Measurements from ENCODE around the gene TASOR. TPM values are rescaled to one million over a fixed set of nuclear protein-coding genes. Genes with fewer than 3 reads are reported as not detected.

Gene TASOR
- total and polyA plus RNA-seq, 4 donors = 5.6 to 51.3 (median 19.2) TPM

GRCh38 chr3:56684029-56684428, 964 bp upstream of the TASOR start:
- H3K36me3 ChIP-seq (ENCODE audit: control insufficient read depth in 4 of 4, insufficient read depth in 3 of 4, low read depth in 1 of 4, low read length in 3 of 4) = no peaks in the 10 kb centered on the region
- DNase-seq (ENCODE audit: low spot score) = no peak
- TF ChIP-seq REST (IDR thresholded peaks at IDR 0.05) (no peak), RAD21 (IDR thresholded peaks at IDR 0.05) (no peak), SP1 (IDR thresholded peaks at IDR 0.05) (no peak), FOXA1 (IDR thresholded peaks at IDR 0.05) (no peak), ZBTB33 (IDR thresholded peaks at IDR 0.05) (no peak), JUND (IDR thresholded peaks at IDR 0.05) (no peak), NR2F2 (IDR thresholded peaks at IDR 0.05) (no peak), HNF4G (IDR thresholded peaks at IDR 0.05) (no peak), HNF4A (conservative IDR thresholded peaks at IDR 0.05) (no peak), YY1 (IDR thresholded peaks at IDR 0.05) (no peak), GABPA (IDR thresholded peaks at IDR 0.05 in 1 of 2, conservative IDR thresholded peaks at IDR 0.05 in 1 of 2) (no peak), TAF1 (conservative IDR thresholded peaks at IDR 0.05) (no peak)
- whole genome bisulfite sequencing = 95% methylated on average over 13 of the region's 13 CpGs
- no peak overlapping the region for H3K27ac ChIP-seq (ENCODE audit: low read depth in 1 of 2, low read length in 2 of 2)
- H3K4me3 ChIP-seq (ENCODE audit: low read depth in 1 of 3, low read length in 3 of 3) = no peak overlapping the region
- H3K9ac ChIP-seq (ENCODE audit: low read depth in 1 of 2, low read length in 2 of 2) = no peak overlapping the region
- peaks cover 0 to 3% (median 0%) of the 10 kb centered on the region in 4 donors for H3K9me3 ChIP-seq (ENCODE audit: control insufficient read depth in 4 of 4, low read length in 3 of 4)
- no peaks in the 10 kb centered on the region for H3K27me3 ChIP-seq (ENCODE audit: control insufficient read depth in 4 of 4, insufficient read depth in 4 of 4, low read length in 3 of 4)
- H3K4me1 ChIP-seq (ENCODE audit: control insufficient read depth in 4 of 4, insufficient read depth in 4 of 4, low read length in 3 of 4) = peaks cover 3 to 9% (median 5%) of the 10 kb centered on the region in 4 donors

- Histone ChIP-seq H3K27me3 (ENCODE audit: control insufficient read depth in 4 of 4, insufficient read depth in 4 of 4, low read length in 3 of 4) (no peaks in the 10 kb centered on the region), H3K27ac (ENCODE audit: low read depth in 1 of 2, low read length in 2 of 2) (peak overlapping the region; percentile 69 to 93), H3K4me3 (ENCODE audit: low read depth in 1 of 3, low read length in 3 of 3) (peak overlapping the region; percentile 67 to 88 (median 76)), H3K4me1 (ENCODE audit: control insufficient read depth in 4 of 4, insufficient read depth in 4 of 4, low read length in 3 of 4) (peaks cover 3 to 9% (median 5%) of the 10 kb centered on the region in 4 donors), H3K36me3 (ENCODE audit: control insufficient read depth in 4 of 4, insufficient read depth in 3 of 4, low read depth in 1 of 4, low read length in 3 of 4) (no peaks in the 10 kb centered on the region), H3K9me3 (ENCODE audit: control insufficient read depth in 4 of 4, low read length in 3 of 4) (peaks cover 0 to 3% (median 0%) of the 10 kb centered on the region in 4 donors), H3K9ac (ENCODE audit: low read depth in 1 of 2, low read length in 2 of 2) (peak overlapping the region; percentile 52 to 78)
- under 1% methylated on average over 58 of the region's 58 CpGs for WGBS
- peak; percentile 78 for DNase-seq (ENCODE audit: low spot score)
- no peak for TF ChIP-seq EGR1 (IDR thresholded peaks at IDR 0.05; ENCODE audit: low read depth in 2 of 2)
- no peak for TF ChIP-seq HNF4G (IDR thresholded peaks at IDR 0.05)
- TF ChIP-seq FOXA1 (IDR thresholded peaks at IDR 0.05) = no peak
- no peak for TF ChIP-seq HNF4A (conservative IDR thresholded peaks at IDR 0.05)
- no peak for TF ChIP-seq RAD21 (IDR thresholded peaks at IDR 0.05)
- no peak for TF ChIP-seq SP1 (IDR thresholded peaks at IDR 0.05)
- no peak for TF ChIP-seq RXRA (IDR thresholded peaks at IDR 0.05)
- TF ChIP-seq FOXA2 (IDR thresholded peaks at IDR 0.05) = no peak
- no peak for TF ChIP-seq ATF3 (IDR thresholded peaks at IDR 0.05)
- TF ChIP-seq JUND (IDR thresholded peaks at IDR 0.05) = no peak
- no peak for TF ChIP-seq ZBTB33 (IDR thresholded peaks at IDR 0.05)
- no peak for TF ChIP-seq CTCF (IDR thresholded peaks at IDR 0.05; ENCODE audit: low read depth, low read length, missing input control)
- TF ChIP-seq NR2F2 (IDR thresholded peaks at IDR 0.05) = no peak
- no peak for TF ChIP-seq GABPA (IDR thresholded peaks at IDR 0.05 in 1 of 2, conservative IDR thresholded peaks at IDR 0.05 in 1 of 2)
- no peak for TF ChIP-seq REST (IDR thresholded peaks at IDR 0.05)
- TF ChIP-seq TAF1 (conservative IDR thresholded peaks at IDR 0.05) = peak; percentile 38
- peak; percentile 97 for TF ChIP-seq YY1 (IDR thresholded peaks at IDR 0.05)
These were observed 473 bp downstream of the TASOR start for GRCh38 chr3:56682462-56683121.
